Activated CD8-positive, alpha-beta T cell treated with anti-CD3 and anti-CD28 coated beads for 36 hours (primary cell): ENCODE results near the gene ADCY9. TPM values are rescaled to one million over a fixed set of nuclear protein-coding genes. Genes with fewer than 3 reads are reported as not detected.

Experiments used
- ATAC-seq: fragments of 200-7000 bp; cut with Tn5 transposase; one replicate; pipeline ENCODE4 v1.10.0; 2021; ENCODE audit warnings: mild to moderate bottlenecking, moderate library complexity
- CTCF ChIA-PET: fragments of 350-600 bp; sonication (Branson Sonifier 250); formaldehyde crosslinking; loops from one replicate; lab custom pipeline; 2021; ENCODE audit warnings: antibody characterized with exemption; lab: Charles Lee
- POLR2A ChIA-PET: fragments of 350-600 bp; sonication (Branson Sonifier 250); formaldehyde crosslinking; loops from one replicate; lab custom pipeline; 2021; ENCODE audit warnings: antibody characterized with exemption; lab: Charles Lee
- DNase-seq: peaks from one replicate; pipeline ENCODE4 v3.0.0-alpha.2; 2020
- H3K27ac Mint-ChIP-seq: one replicate; pipeline ENCODE4 v1.8.0; 2021; ENCODE audit warnings: mild to moderate bottlenecking, mixed read lengths
- H3K27me3 Mint-ChIP-seq: one replicate; pipeline ENCODE4 v1.8.0; 2021; ENCODE audit warnings: mixed read lengths
- H3K36me3 Mint-ChIP-seq: one replicate; pipeline ENCODE4 v1.8.0; 2021; ENCODE audit warnings: low read depth, mixed read lengths
- H3K4me1 Mint-ChIP-seq: one replicate; pipeline ENCODE4 v1.8.0; 2021; ENCODE audit warnings: low read depth, mixed read lengths
- H3K4me3 Mint-ChIP-seq: one replicate; pipeline ENCODE4 v1.8.0; 2021; ENCODE audit warnings: mild to moderate bottlenecking, moderate library complexity, mixed read lengths
- H3K9me3 Mint-ChIP-seq: one replicate; pipeline ENCODE4 v1.8.0; 2021; ENCODE audit warnings: mixed read lengths
- CTCF ChIP-seq: fragments of 200-600 bp; IDR thresholded peaks from one replicate; pipeline ENCODE4 v1.8.0; 2022; ENCODE audit warnings: antibody characterized with exemption, mild to moderate bottlenecking
- intact Hi-C: fragments of 100-400 bp; cut with micrococcal nuclease; formaldehyde crosslinking; loops from one replicate; pipeline ENCODE4 v1.10.0; 2022
- total RNA-seq, 2 experiments: library from RNA; stranded (reverse); gene quantifications; one replicate each; pipeline ENCODE4 v1.2.3, GENCODE V29; 2021

The ADCY9 gene
- total RNA-seq, 2 experiments from 2014 or later: 4.1 to 4.8 TPM

GRCh38 chr16:4017807-4018206 is 98.4 kb downstream of the ADCY9 start:
- no peak for ATAC-seq
- ChIA-PET CTCF (interaction anchor here (1.4 kb wide), 1 partner anchor 78 kb away, joined by 6 read pairs; no protein-coding TSS in a partner anchor), POLR2A (no interaction called here)

GRCh38 chr16:4016658-4017057 is 99.6 kb downstream of the ADCY9 start:
- Mint-ChIP-seq H3K4me1 (peaks cover 4% of the 10 kb centered on the region), H3K36me3 (no peaks in the 10 kb centered on the region), H3K9me3 (no peaks in the 10 kb centered on the region), H3K4me3 (no peak overlapping the region), H3K27ac (no peak overlapping the region), H3K27me3 (no peaks in the 10 kb centered on the region)
- no peak for ATAC-seq
- no peak for DNase-seq
- ChIA-PET POLR2A (no interaction called here), CTCF (interaction anchor here (1.4 kb wide), 1 partner anchor 77 kb away, joined by 6 read pairs; no protein-coding TSS in a partner anchor)
- intact Hi-C loops: no loop called here
- no peak for TF ChIP-seq CTCF

More at GRCh38 chr16:4017807-4018206, 98.4 kb downstream of the ADCY9 start:
- H3K4me3 Mint-ChIP-seq: no peak overlapping the region
- H3K4me1 Mint-ChIP-seq: peaks cover 4% of the 10 kb centered on the region
- H3K36me3 Mint-ChIP-seq: no peaks in the 10 kb centered on the region
- DNase-seq: no peak
- intact Hi-C loops: no loop called here
- H3K9me3 Mint-ChIP-seq: no peaks in the 10 kb centered on the region
- TF ChIP-seq CTCF: no peak
- H3K27ac Mint-ChIP-seq: no peak overlapping the region
- H3K27me3 Mint-ChIP-seq: no peaks in the 10 kb centered on the region

- no peak for TF ChIP-seq CTCF
- intact Hi-C loops: no loop called here
- Mint-ChIP-seq H3K27ac (no peak overlapping the region), H3K4me3 (no peak overlapping the region), H3K27me3 (no peaks in the 10 kb centered on the region), H3K4me1 (peaks cover 4% of the 10 kb centered on the region), H3K9me3 (no peaks in the 10 kb centered on the region), H3K36me3 (no peaks in the 10 kb centered on the region)
- CTCF ChIA-PET: no interaction called here
- DNase-seq: no peak
- ATAC-seq: no peak
- POLR2A ChIA-PET: interaction anchor here (0.6 kb wide), 1 partner anchor 18 kb away, joined by 3 read pairs; no protein-coding TSS in a partner anchor
These were observed 100.3 kb downstream of the ADCY9 start for GRCh38 chr16:4016005-4016352.

- ChIA-PET CTCF (no interaction called here), POLR2A (no interaction called here)
- ATAC-seq (no peak), DNase-seq (no peak)
- Mint-ChIP-seq H3K27me3 (no peaks in the 10 kb centered on the region), H3K27ac (no peak overlapping the region), H3K36me3 (no peaks in the 10 kb centered on the region), H3K4me3 (no peak overlapping the region), H3K9me3 (no peaks in the 10 kb centered on the region), H3K4me1 (peaks cover 4% of the 10 kb centered on the region)
- TF ChIP-seq CTCF: no peak
- intact Hi-C loops: no loop called here
These were observed 100.8 kb downstream of the ADCY9 start for GRCh38 chr16:4015275-4016004.

GRCh38 chr16:4011940-4012629 is 104.2 kb downstream of the ADCY9 start:
- ATAC-seq: no peak
- Mint-ChIP-seq H3K9me3 (no peaks in the 10 kb centered on the region), H3K36me3 (no peaks in the 10 kb centered on the region), H3K4me1 (no peaks in the 10 kb centered on the region), H3K4me3 (no peak overlapping the region), H3K27me3 (no peaks in the 10 kb centered on the region), H3K27ac (no peak overlapping the region)
- intact Hi-C loops: no loop called here
- POLR2A ChIA-PET: no interaction called here
- TF ChIP-seq CTCF: no peak
- DNase-seq: no peak
- CTCF ChIA-PET: no interaction called here
